HepG2 (cell line): ENCODE data around the gene ARHGEF3.

ENCODE experiments used
- CHD2 ChIP-seq: IDR thresholded peaks from 2 replicates; pipeline ENCODE4 v1.6.1; 2011; ENCODE audit warnings: low read depth, low read length, improper control_type of control experiment
- ELF4 ChIP-seq: sonication (generic); formaldehyde crosslinking; IDR thresholded peaks from 2 replicates; pipeline ENCODE4 v1.5.0; 2020; ENCODE audit warnings: missing genetic modification reagents, mild to moderate bottlenecking, moderate library complexity, borderline replicate concordance
- HDAC2 ChIP-seq: sonication (generic); formaldehyde crosslinking; IDR thresholded peaks from 2 replicates; pipeline ENCODE4 v1.4.0; 2020; ENCODE audit warnings: missing genetic modification reagents
- HNRNPLL ChIP-seq: fragments of 200-400 bp; formaldehyde crosslinking; IDR thresholded peaks from 2 replicates; pipeline ENCODE4 v1.6.1; 2017; ENCODE audit warnings: mild to moderate bottlenecking, low read depth, low read length; ENCODE audit not compliant: poor library complexity, severe bottlenecking
- MAFK ChIP-seq, 2 experiments: IDR thresholded peaks in 1 of 2; conservative IDR thresholded peaks in 1 of 2; 2 replicates each; pipeline ENCODE4 v1.6.1; 2011; ENCODE audit warnings: improper control_type of control experiment in 2 of 2, low read length in 2 of 2
- POLR2A ChIP-seq, 2 experiments: IDR thresholded peaks; 2 replicates each; pipeline ENCODE4 v1.6.1; 2011; ENCODE audit warnings: low read depth in 2 of 2, low read length in 2 of 2, mild to moderate bottlenecking in 1 of 2, moderate library complexity in 1 of 2; ENCODE audit not compliant: insufficient read depth in 1 of 2
- POLR2AphosphoS2 ChIP-seq: IDR thresholded peaks from 2 replicates; pipeline ENCODE4 v1.6.1; 2011; ENCODE audit warnings: low read depth, low read length, improper control_type of control experiment
- POLR2AphosphoS5 ChIP-seq: IDR thresholded peaks from 2 replicates; pipeline ENCODE4 v1.6.1; 2012; ENCODE audit warnings: low read depth, low read length
- RBM39 ChIP-seq: fragments of 200-400 bp; formaldehyde crosslinking; IDR thresholded peaks from one replicate; pipeline ENCODE4 v1.6.1; 2018; ENCODE audit warnings: antibody characterized with exemption, mild to moderate bottlenecking, low read depth, low read length; ENCODE audit not compliant: poor library complexity, severe bottlenecking
- TAF1 ChIP-seq: sonication (generic); formaldehyde crosslinking; IDR thresholded peaks from 2 replicates; pipeline ENCODE4 v1.4.0; 2020; ENCODE audit warnings: missing genetic modification reagents
- TARDBP ChIP-seq: sonication (generic); formaldehyde crosslinking; IDR thresholded peaks from 2 replicates; pipeline ENCODE4 v1.8.0; 2022; ENCODE audit warnings: mild to moderate bottlenecking, missing genetic modification reagents
- TF ChIP-seq, protein P1 (sequence below): sonication (generic); formaldehyde crosslinking; IDR thresholded peaks from 2 replicates; pipeline ENCODE4 v1.4.0; 2020; ENCODE audit warnings: missing genetic modification reagents
- TF ChIP-seq, protein P2 (sequence below): sonication (generic); formaldehyde crosslinking; IDR thresholded peaks from 2 replicates; pipeline ENCODE4 v1.5.0; 2020; ENCODE audit warnings: mild to moderate bottlenecking, missing genetic modification reagents, moderate library complexity

DNA sequence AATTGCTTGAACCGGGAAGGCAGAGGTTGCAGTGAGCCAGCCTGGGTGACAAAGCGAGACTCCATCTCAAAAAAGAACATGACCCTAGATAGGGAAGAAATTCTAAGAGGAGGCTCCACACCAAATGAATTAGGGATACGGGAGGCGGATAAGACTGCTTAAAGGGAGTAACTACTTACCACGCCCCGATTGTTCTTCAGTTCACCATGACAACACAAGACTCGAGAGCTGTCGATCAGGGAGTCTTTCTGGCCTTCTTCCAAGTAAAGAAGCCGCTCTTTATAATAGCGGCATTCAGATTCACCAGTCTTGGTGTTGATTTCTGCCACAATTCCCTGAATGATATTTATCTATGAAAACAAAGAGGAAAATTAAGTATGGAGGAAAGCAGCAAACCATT lies 64.7 kb downstream of the ARHGEF3 start:
- no peak for TF ChIP-seq TAF1 (CRISPR knock-in tag)
- no peak for TF ChIP-seq HDAC2 (CRISPR knock-in tag)
- no peak for TF ChIP-seq POLR2A (IDR thresholded peaks at IDR 0.05; ENCODE audit: insufficient read depth in 1 of 2, low read depth in 2 of 2, low read length in 2 of 2)
- no peak for TF ChIP-seq HNRNPLL
- no peak for TF ChIP-seq RBM39
- TF ChIP-seq TARDBP (CRISPR knock-in tag), result no peak
- TF ChIP-seq MAFK (conservative IDR thresholded peaks at IDR 0.05 in 1 of 2, IDR thresholded peaks at IDR 0.05 in 1 of 2; ENCODE audit: low read length in 2 of 2), result no peak
- TF ChIP-seq, protein P1, sequence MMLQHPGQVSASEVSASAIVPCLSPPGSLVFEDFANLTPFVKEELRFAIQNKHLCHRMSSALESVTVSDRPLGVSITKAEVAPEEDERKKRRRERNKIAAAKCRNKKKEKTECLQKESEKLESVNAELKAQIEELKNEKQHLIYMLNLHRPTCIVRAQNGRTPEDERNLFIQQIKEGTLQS (CRISPR knock-in tag), result no peak
- TF ChIP-seq CHD2, result no peak
- TF ChIP-seq, protein P2, sequence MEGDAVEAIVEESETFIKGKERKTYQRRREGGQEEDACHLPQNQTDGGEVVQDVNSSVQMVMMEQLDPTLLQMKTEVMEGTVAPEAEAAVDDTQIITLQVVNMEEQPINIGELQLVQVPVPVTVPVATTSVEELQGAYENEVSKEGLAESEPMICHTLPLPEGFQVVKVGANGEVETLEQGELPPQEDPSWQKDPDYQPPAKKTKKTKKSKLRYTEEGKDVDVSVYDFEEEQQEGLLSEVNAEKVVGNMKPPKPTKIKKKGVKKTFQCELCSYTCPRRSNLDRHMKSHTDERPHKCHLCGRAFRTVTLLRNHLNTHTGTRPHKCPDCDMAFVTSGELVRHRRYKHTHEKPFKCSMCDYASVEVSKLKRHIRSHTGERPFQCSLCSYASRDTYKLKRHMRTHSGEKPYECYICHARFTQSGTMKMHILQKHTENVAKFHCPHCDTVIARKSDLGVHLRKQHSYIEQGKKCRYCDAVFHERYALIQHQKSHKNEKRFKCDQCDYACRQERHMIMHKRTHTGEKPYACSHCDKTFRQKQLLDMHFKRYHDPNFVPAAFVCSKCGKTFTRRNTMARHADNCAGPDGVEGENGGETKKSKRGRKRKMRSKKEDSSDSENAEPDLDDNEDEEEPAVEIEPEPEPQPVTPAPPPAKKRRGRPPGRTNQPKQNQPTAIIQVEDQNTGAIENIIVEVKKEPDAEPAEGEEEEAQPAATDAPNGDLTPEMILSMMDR (CRISPR knock-in tag), result no peak
- TF ChIP-seq POLR2AphosphoS5, result no peak
- no peak for TF ChIP-seq POLR2AphosphoS2
- no peak for TF ChIP-seq ELF4 (CRISPR knock-in tag)
